ENCODE results near the gene UBC.
"Not testable (repeated sequence)": the region's sequence is repeated elsewhere in the genome, so short reads cannot be mapped to it uniquely, and the experiment has no call there.

UBC gene

GRCh38 chr12:124920353-124920935 lies 6.0 kb upstream of the UBC start:
- no peak for TF ChIP-seq CTCF (IDR thresholded peaks at IDR 0.05; ENCODE audit: borderline replicate concordance, control extremely low read depth, extremely low read depth, insufficient read depth, missing control alignments)
- DNase-seq (ENCODE audit: low spot score), result no peak
- in situ Hi-C loops (cut with MboI; ENCODE audit: low sequenced_read_pairs, unreplicated experiment), result no loop called here

- TF ChIP-seq CTCF (IDR thresholded peaks at IDR 0.05; ENCODE audit: borderline replicate concordance, control extremely low read depth, extremely low read depth, insufficient read depth, missing control alignments), result no peak
- DNase-seq (ENCODE audit: low spot score), result no peak
- in situ Hi-C loops (cut with MboI; ENCODE audit: low sequenced_read_pairs, unreplicated experiment), result no loop called here
These were observed 5.3 kb upstream of the UBC start for GRCh38 chr12:124919521-124920352.

GRCh38 chr12:124918622-124918988 lies 4.2 kb upstream of the UBC start:
- in situ Hi-C loops (cut with MboI; ENCODE audit: low sequenced_read_pairs, unreplicated experiment); DNase-seq (ENCODE audit: low spot score): not testable (repeated sequence)

DNA sequence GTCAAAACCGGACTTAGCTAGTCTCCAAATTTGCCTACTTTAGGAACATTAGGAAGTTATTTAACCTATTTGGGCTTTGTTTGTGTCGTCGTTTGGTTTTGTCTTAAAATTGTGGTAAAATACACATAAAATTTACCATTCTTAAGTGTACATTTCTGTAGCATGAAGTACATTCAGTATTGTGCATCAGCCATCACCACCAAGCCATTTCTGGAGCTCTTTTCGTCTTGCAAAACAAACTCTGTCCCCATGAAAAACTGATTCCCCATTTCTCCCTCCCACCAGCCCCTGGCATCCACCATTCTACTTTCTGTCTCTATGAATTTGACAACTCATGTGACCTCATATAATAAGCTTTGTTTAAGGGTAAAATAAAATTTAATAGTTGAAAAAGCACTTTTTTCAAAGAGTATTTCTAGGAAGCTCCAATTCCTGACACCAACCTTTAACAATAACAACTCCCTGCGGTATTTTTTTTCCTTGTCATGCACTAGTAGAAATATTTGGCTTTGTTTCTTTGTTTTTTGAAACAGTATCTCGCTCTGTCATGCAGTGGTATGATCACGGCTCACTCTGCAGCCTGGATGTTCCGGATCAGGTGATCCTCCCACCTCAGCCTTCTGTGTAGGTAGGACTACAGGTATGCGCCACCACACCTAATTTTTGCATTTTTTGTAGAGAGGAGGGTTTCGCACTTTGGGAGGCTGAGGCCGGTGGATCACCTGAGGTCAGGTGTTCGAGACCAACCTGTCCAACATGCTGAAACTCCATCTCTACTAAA lies 3.6 kb upstream of the UBC start:
- in situ Hi-C loops (cut with MboI; ENCODE audit: low sequenced_read_pairs, unreplicated experiment), result no loop called here
- DNase-seq (ENCODE audit: low spot score), result no peak
- no peak for TF ChIP-seq CTCF (IDR thresholded peaks at IDR 0.05; ENCODE audit: borderline replicate concordance, control extremely low read depth, extremely low read depth, insufficient read depth, missing control alignments)

- TF ChIP-seq CTCF (IDR thresholded peaks at IDR 0.05; ENCODE audit: borderline replicate concordance, control extremely low read depth, extremely low read depth, insufficient read depth, missing control alignments), result no peak
- in situ Hi-C loops (cut with MboI; ENCODE audit: low sequenced_read_pairs, unreplicated experiment), result no loop called here
- DNase-seq (ENCODE audit: low spot score), result peak; percentile 80
These were observed 2.8 kb upstream of the UBC start for GRCh38 chr12:124917135-124917840.

GRCh38 chr12:124916374-124917134 lies 2.1 kb upstream of the UBC start:
- TF ChIP-seq CTCF (IDR thresholded peaks at IDR 0.05; ENCODE audit: borderline replicate concordance, control extremely low read depth, extremely low read depth, insufficient read depth, missing control alignments), result no peak
- no peak for DNase-seq (ENCODE audit: low spot score)
- in situ Hi-C loops (cut with MboI; ENCODE audit: low sequenced_read_pairs, unreplicated experiment), result no loop called here
